NCI-H2107 treated with DMSO at 0.1 percent for 48 hours (cell line): ENCODE results near the gene BUB1.
"Not testable (repeated sequence)": the region's sequence is repeated elsewhere in the genome, so short reads cannot be mapped to it uniquely, and the experiment has no call there.

Source experiments
- DNase-seq: peaks from one replicate; lab custom pipeline; 2025; ENCODE audit not compliant: unreplicated experiment; lab: John Stamatoyannopoulos, UW

BUB1 gene

GRCh38 chr2:110605057-110605456 is 72.8 kb downstream of the BUB1 start:
- not testable (repeated sequence) for DNase-seq

GRCh38 chr2:110603917-110604591 is 73.8 kb downstream of the BUB1 start:
- not testable (repeated sequence) for DNase-seq

GRCh38 chr2:110602139-110602538 is 75.7 kb downstream of the BUB1 start:
- DNase-seq, result not testable (repeated sequence)

DNA sequence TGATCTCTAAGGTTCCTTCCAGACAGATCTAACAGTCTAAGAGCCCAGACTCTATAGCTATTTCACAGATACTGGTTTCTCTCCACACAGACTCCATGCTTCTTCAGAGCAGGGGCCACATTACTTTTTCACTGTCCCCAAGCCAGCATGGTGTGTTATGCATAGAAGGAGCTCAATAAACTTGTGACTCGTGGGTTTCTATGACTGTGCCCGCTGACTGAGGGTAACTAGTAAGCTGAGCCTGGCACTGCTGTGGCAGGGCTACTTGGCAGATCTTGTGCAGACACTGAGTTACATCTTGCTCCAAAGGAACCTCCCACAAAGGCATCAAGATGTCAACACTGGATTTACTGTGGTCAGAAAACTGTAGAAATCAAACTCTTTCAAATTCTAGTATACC is 85.9 kb downstream of the BUB1 start:
- not testable (repeated sequence) for DNase-seq

- not testable (repeated sequence) for DNase-seq
Measured at GRCh38 chr2:110589677-110590330, 88.1 kb downstream of the BUB1 start.

DNA sequence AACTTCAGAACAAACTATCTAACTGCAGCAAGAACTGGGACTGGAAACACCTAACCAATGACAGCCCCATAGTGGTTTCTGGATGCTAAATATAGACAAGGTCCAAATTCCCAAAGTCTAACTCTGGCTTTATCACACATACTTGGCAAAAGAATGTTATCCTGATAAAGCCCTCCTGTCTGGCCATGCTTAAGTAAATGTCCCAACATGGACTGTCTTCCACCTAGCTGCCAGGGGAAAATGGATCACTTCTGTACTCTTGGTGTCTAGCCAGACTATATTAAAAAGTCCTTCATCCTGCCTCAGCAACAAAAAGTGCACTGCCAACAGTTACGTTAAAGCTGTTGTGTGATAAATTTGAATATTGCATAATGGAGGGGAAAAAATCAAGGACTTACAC is 89.3 kb downstream of the BUB1 start:
- not testable (repeated sequence) for DNase-seq
